CD4-positive, alpha-beta memory T cell (primary cell): ENCODE results near the gene FASN. TPM values are rescaled to one million over a fixed set of nuclear protein-coding genes. Genes with fewer than 3 reads are reported as not detected.
"Not testable (repeated sequence)": the region's sequence is repeated elsewhere in the genome, so short reads cannot be mapped to it uniquely, and the experiment has no call there.

Experiments used
- CTCF ChIA-PET: fragments of 350-600 bp; sonication (Branson Sonifier 250); formaldehyde crosslinking; loops from one replicate; lab custom pipeline; 2021; ENCODE audit warnings: inconsistent platforms; ENCODE audit not compliant: partially characterized antibody; lab: Charles Lee
- POLR2A ChIA-PET: fragments of 350-600 bp; sonication (Branson Sonifier 250); formaldehyde crosslinking; loops from one replicate; lab custom pipeline; 2021; ENCODE audit not compliant: partially characterized antibody; lab: Charles Lee
- DNase-seq, 5 donors: peaks; one replicate each; pipeline versions ENCODE4 v3.0.0 to v3.0.0-alpha.2; 2020 to 2022; ENCODE audit warnings: mixed read lengths in 1 of 5
- H3K27ac ChIP-seq: one replicate; pipeline ENCODE4 v1.7.0; 2013; ENCODE audit warnings: low read depth, low read length
- H3K27me3 ChIP-seq: 2 replicates; pipeline ENCODE4 v1.7.0; 2013; ENCODE audit warnings: mild to moderate bottlenecking, low read length, moderate library complexity; ENCODE audit not compliant: insufficient read depth
- H3K36me3 ChIP-seq: 2 replicates; pipeline ENCODE4 v1.7.0; 2013; ENCODE audit warnings: mild to moderate bottlenecking, low read length, moderate library complexity; ENCODE audit not compliant: insufficient read depth
- H3K4me1 ChIP-seq: 2 replicates; pipeline ENCODE4 v1.7.0; 2013; ENCODE audit warnings: mild to moderate bottlenecking, low read length, moderate library complexity; ENCODE audit not compliant: insufficient read depth
- H3K4me3 ChIP-seq, 2 donors: one replicate each; pipeline ENCODE4 v1.7.0; 2013; ENCODE audit warnings: low read length in 2 of 2, mild to moderate bottlenecking in 1 of 2
- H3K9me3 ChIP-seq, 2 donors: one replicate each; pipeline ENCODE4 v1.7.0; 2013; ENCODE audit warnings: low read length in 2 of 2, control low read depth in 1 of 2; ENCODE audit not compliant: control insufficient read depth in 1 of 2
- H3K27ac Mint-ChIP-seq, 7 donors: one replicate each; pipeline ENCODE4 v1.8.0; 2020 to 2021; ENCODE audit warnings: mixed read lengths in 7 of 7, mild to moderate bottlenecking in 6 of 7, inconsistent platforms in 3 of 7, moderate library complexity in 3 of 7
- H3K27me3 Mint-ChIP-seq, 2 donors: one replicate each; pipeline ENCODE4 v1.8.0; 2020 to 2021; ENCODE audit warnings: mixed read lengths in 2 of 2
- H3K36me3 Mint-ChIP-seq, 2 donors: one replicate each; pipeline ENCODE4 v1.8.0; 2020 to 2021; ENCODE audit warnings: mixed read lengths in 2 of 2, inconsistent platforms in 1 of 2, mild to moderate bottlenecking in 1 of 2
- H3K4me1 Mint-ChIP-seq, 4 donors: one replicate each; pipeline ENCODE4 v1.8.0; 2020 to 2021; ENCODE audit warnings: mixed read lengths in 4 of 4, mild to moderate bottlenecking in 1 of 4
- H3K4me3 Mint-ChIP-seq, 8 donors: one replicate each; pipeline ENCODE4 v1.8.0; 2020 to 2021; ENCODE audit warnings: mixed read lengths in 8 of 8, mild to moderate bottlenecking in 7 of 8, moderate library complexity in 6 of 8, inconsistent platforms in 3 of 8
- H3K9me3 Mint-ChIP-seq, 8 donors: one replicate each; pipeline ENCODE4 v1.8.0; 2020 to 2021; ENCODE audit warnings: mixed read lengths in 8 of 8, mild to moderate bottlenecking in 5 of 8, inconsistent platforms in 3 of 8, moderate library complexity in 1 of 8
- intact Hi-C: fragments of 100-400 bp; cut with micrococcal nuclease; formaldehyde crosslinking; loops from one replicate; pipeline ENCODE4 v1.15.1; 2023
- polyA plus RNA-seq, 2 donors: library from polyadenylated mRNA; unstranded; fragments of 300-500 nt; fragmentation: Illumina TruSeq; gene quantifications; one replicate each; pipeline ENCODE4 v1.2.3, GENCODE V29; 2021
- total RNA-seq, 2 experiments: library from RNA; stranded (reverse); gene quantifications; one replicate each; pipeline ENCODE4 v1.2.3, GENCODE V29; 2021

The FASN gene
- total RNA-seq = 10 to 100 TPM; 26.5 to 27.7 TPM
- polyA plus RNA-seq = 1 to 10 TPM in 1 of 2 donors, under 1 TPM in 1; 0.03 to 3.5 TPM

- intact Hi-C loops = loop anchor here (1.0 to 5.0 kb wide), 7 partner anchors 28 to 416 kb away; partner anchors contain the start of genes ARL16, CENPX, DCXR and GPS1
- H3K4me3 ChIP-seq = peak within 1 kb of the TSS; percentile 23 to 66
- Mint-ChIP-seq H3K4me1 (peaks cover 0 to 20% (median 2%) of the 10 kb centered on the region in 4 donors), H3K27ac (peak within 1 kb of the TSS in 4 of 7 donors; percentile 22 to 86 (median 26)), H3K27me3 (no peaks in the 10 kb centered on the region), H3K9me3 (no peaks in the 10 kb centered on the region), H3K36me3 (peaks cover under 1% of the 10 kb centered on the region in 2 donors), H3K4me3 (peak within 1 kb of the TSS; percentile 35 to 82 (median 68))
- H3K36me3 ChIP-seq = peaks cover 1% of the 10 kb centered on the region
- peaks cover 20% of the 10 kb centered on the region for H3K4me1 ChIP-seq
- peak; percentile 88 to 94 (median 91) for DNase-seq
- peak within 1 kb of the TSS; percentile 78 for H3K27ac ChIP-seq
- CTCF ChIA-PET = interaction anchor here (1.8 kb wide), 1 partner anchor 29 kb away, joined by 7 read pairs; no protein-coding TSS in a partner anchor
- POLR2A ChIA-PET = interaction anchor here (0.6 to 3.6 kb wide), 18 partner anchors 9 to 181 kb away, joined by 3 to 50 read pairs (median 6); partner anchors contain the start of genes ASPSCR1, CENPX, DCXR and DUS1L
- H3K27me3 ChIP-seq = no peaks in the 10 kb centered on the region
- no peaks in the 10 kb centered on the region for H3K9me3 ChIP-seq
Observed at GRCh38 chr17:82098169-82098938, at the start of gene FASN. TSS of gene FASN (minus strand) at chr17:82098236. CDS start at chr17:82096445, 1,791 bp downstream.

GRCh38 chr17:82146663-82147654 lies 48.9 kb upstream of the FASN start:
- no peak overlapping the region for H3K27ac ChIP-seq
- H3K4me1 Mint-ChIP-seq = no peaks in the 10 kb centered on the region
- H3K27ac Mint-ChIP-seq = peak overlapping the region in 2 of 7 donors; percentile 13 to 57
- H3K36me3 Mint-ChIP-seq = peaks cover 6 to 9% of the 10 kb centered on the region in 2 donors
- H3K36me3 ChIP-seq = no peaks in the 10 kb centered on the region
- no peak overlapping the region for H3K4me3 ChIP-seq
- H3K9me3 Mint-ChIP-seq = no peaks in the 10 kb centered on the region
- intact Hi-C loops = no loop called here
- ChIA-PET POLR2A (no interaction called here), CTCF (interaction anchor here (2.4 kb wide), 1 partner anchor 109 kb away, joined by 7 read pairs; the partner anchor contains the start of gene DCXR)
- H3K27me3 Mint-ChIP-seq = no peaks in the 10 kb centered on the region
- no peaks in the 10 kb centered on the region for H3K4me1 ChIP-seq
- no peak overlapping the region for H3K4me3 Mint-ChIP-seq
- no peak for DNase-seq
- H3K27me3 ChIP-seq = no peaks in the 10 kb centered on the region
- H3K9me3 ChIP-seq = no peaks in the 10 kb centered on the region

GRCh38 chr17:82145550-82146155 lies 47.6 kb upstream of the FASN start:
- H3K36me3 Mint-ChIP-seq = peaks cover 6 to 11% of the 10 kb centered on the region in 2 donors
- H3K27ac ChIP-seq = no peak overlapping the region
- no peaks in the 10 kb centered on the region for H3K9me3 Mint-ChIP-seq
- no peaks in the 10 kb centered on the region for H3K27me3 ChIP-seq
- no peak overlapping the region for H3K4me3 ChIP-seq
- ChIA-PET CTCF (interaction anchor here (1.0 to 2.4 kb wide), 3 partner anchors 11 to 115 kb away, joined by 3 to 7 read pairs (median 7); partner anchors contain the start of gene DCXR), POLR2A (interaction anchor here (0.8 to 0.9 kb wide), 2 partner anchors 80 to 123 kb away, joined by 3 to 4 read pairs; partner anchors contain the start of genes CENPX, DUS1L and LRRC45)
- no peaks in the 10 kb centered on the region for H3K9me3 ChIP-seq
- intact Hi-C loops = no loop called here
- H3K4me1 ChIP-seq = no peaks in the 10 kb centered on the region
- no peaks in the 10 kb centered on the region for H3K36me3 ChIP-seq
- H3K4me1 Mint-ChIP-seq = no peaks in the 10 kb centered on the region
- H3K27me3 Mint-ChIP-seq = no peaks in the 10 kb centered on the region
- no peak overlapping the region for H3K4me3 Mint-ChIP-seq
- DNase-seq = no peak
- no peak overlapping the region for H3K27ac Mint-ChIP-seq

GRCh38 chr17:82143333-82143732 lies 45.3 kb upstream of the FASN start:
- no peaks in the 10 kb centered on the region for H3K4me1 ChIP-seq

GRCh38 chr17:82139961-82140360 lies 41.9 kb upstream of the FASN start:
- H3K36me3 Mint-ChIP-seq, H3K4me3 ChIP-seq, H3K27me3 ChIP-seq, H3K4me3 Mint-ChIP-seq, H3K4me1 Mint-ChIP-seq, H3K9me3 ChIP-seq, H3K4me1 ChIP-seq, H3K36me3 ChIP-seq, DNase-seq, intact Hi-C loops, H3K27ac ChIP-seq, H3K27me3 Mint-ChIP-seq, H3K9me3 Mint-ChIP-seq: not testable (repeated sequence)
- ChIA-PET CTCF (interaction anchor here (1.0 kb wide), 1 partner anchor 29 kb away, joined by 3 read pairs; no protein-coding TSS in a partner anchor), POLR2A (interaction anchor here (1.3 kb wide), 1 partner anchor 34 kb away, joined by 3 read pairs; no protein-coding TSS in a partner anchor)
- peak overlapping the region in 3 of 7 donors; percentile 23 to 43 (median 32) for H3K27ac Mint-ChIP-seq

More at GRCh38 chr17:82143333-82143732, 45.3 kb upstream of the FASN start:
- intact Hi-C loops = no loop called here
- Histone ChIP-seq H3K4me3 (no peak overlapping the region), H3K36me3 (no peaks in the 10 kb centered on the region), H3K27me3 (no peaks in the 10 kb centered on the region), H3K27ac (no peak overlapping the region), H3K9me3 (no peaks in the 10 kb centered on the region)
- Mint-ChIP-seq H3K9me3 (no peaks in the 10 kb centered on the region), H3K36me3 (peaks cover 6 to 11% of the 10 kb centered on the region in 2 donors), H3K4me1 (no peaks in the 10 kb centered on the region), H3K27ac (peak overlapping the region in 4 of 7 donors; percentile 9 to 77 (median 54)), H3K27me3 (no peaks in the 10 kb centered on the region), H3K4me3 (no peak overlapping the region)
- ChIA-PET POLR2A (interaction anchor here (1.3 kb wide), 1 partner anchor 17 kb away, joined by 5 read pairs; no protein-coding TSS in a partner anchor), CTCF (interaction anchor here (1.0 to 1.4 kb wide), 2 partner anchors 11 to 113 kb away, joined by 3 to 4 read pairs; no protein-coding TSS in a partner anchor)
- DNase-seq = no peak

GRCh38 chr17:82138511-82138992 lies 40.5 kb upstream of the FASN start:
- no peaks in the 10 kb centered on the region for H3K9me3 Mint-ChIP-seq
- H3K36me3 ChIP-seq = no peaks in the 10 kb centered on the region
- no peak overlapping the region for H3K4me3 ChIP-seq
- H3K36me3 Mint-ChIP-seq = peaks cover 1 to 3% of the 10 kb centered on the region in 2 donors
- H3K4me1 Mint-ChIP-seq = peaks cover 0 to 4% (median under 1%) of the 10 kb centered on the region in 4 donors
- intact Hi-C loops = no loop called here
- no peak overlapping the region for H3K27ac ChIP-seq
- ChIA-PET CTCF (no interaction called here), POLR2A (interaction anchor here (1.3 kb wide), 1 partner anchor 33 kb away, joined by 3 read pairs; no protein-coding TSS in a partner anchor)
- H3K27me3 Mint-ChIP-seq = no peaks in the 10 kb centered on the region
- H3K27me3 ChIP-seq = no peaks in the 10 kb centered on the region
- H3K4me1 ChIP-seq = no peaks in the 10 kb centered on the region
- H3K4me3 Mint-ChIP-seq = no peak overlapping the region
- H3K9me3 ChIP-seq = no peaks in the 10 kb centered on the region
- no peak for DNase-seq
- peak overlapping the region in 1 of 7 donors; percentile 66 for H3K27ac Mint-ChIP-seq
